ENCODE results near the gene STRN4.

STRN4 gene

DNA sequence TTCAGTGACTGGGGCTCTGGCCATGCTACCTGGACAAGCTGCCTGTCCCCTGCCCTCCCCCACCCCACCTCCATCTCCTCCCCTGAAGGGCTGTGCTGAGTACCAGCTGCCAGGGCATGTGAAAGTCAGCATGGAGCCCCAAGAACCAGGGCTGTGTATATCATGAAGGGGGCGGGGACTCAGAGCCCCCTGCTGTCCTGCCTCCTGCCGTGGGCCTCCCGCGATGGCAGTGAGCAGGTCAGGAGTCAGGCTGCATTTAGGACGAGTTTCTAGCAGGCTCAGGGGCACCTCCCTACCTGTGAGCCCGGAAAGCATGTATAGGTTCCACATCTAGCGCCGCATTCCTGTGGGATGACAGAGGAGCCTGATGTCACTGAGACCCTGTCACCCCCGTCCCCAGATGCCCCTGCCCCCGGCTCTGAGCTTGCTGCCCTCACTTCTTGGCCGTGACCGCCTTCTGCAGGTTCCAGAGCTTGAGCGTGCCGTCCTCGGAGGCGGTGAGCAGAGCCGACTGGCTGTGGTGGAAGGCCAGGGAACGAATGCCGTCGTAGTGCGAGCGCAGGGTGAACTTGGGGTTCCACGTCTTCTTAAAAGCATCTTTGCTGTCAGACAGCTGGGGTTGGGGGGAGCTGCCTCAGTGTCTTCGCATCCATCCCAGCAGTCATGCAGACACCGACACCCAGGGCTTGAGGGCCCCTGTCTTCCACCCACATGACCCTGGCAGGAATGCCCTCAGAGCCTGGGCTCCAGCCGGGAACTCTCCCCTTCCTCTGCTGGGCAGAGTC is 21.0 kb downstream of the STRN4 start:
- no peak for DNase-seq (ENCODE audit: low spot score)

- DNase-seq (ENCODE audit: low spot score) = no peak
These were observed 21.8 kb downstream of the STRN4 start for GRCh38 chr19:46724468-46724867.

DNA sequence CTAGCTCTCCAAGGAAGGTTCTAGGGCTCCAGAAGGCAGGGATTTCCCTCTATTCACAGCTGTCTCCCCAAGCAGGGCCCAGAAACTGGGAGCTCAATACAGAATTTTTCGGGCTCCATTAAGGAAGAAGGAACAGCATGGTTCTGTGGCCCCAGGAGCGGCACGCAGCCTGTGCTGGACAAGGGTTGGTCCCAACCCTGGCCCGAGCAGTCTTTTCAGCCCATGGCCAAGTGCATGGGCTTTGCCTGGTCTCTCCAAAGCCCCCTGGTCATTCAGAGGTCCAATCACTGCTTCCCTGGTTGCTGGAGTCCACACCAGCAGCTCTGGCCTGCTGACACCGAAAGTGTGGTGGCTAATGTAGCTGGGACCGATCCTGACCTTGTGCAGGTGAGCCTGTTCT is 22.8 kb downstream of the STRN4 start:
- no peak for DNase-seq (ENCODE audit: low spot score)

GRCh38 chr19:46723023-46723461 is 23.2 kb downstream of the STRN4 start:
- DNase-seq (ENCODE audit: low spot score) = no peak

- no peak for DNase-seq (ENCODE audit: low spot score)
These were observed 23.7 kb downstream of the STRN4 start for GRCh38 chr19:46722421-46723022.

DNA sequence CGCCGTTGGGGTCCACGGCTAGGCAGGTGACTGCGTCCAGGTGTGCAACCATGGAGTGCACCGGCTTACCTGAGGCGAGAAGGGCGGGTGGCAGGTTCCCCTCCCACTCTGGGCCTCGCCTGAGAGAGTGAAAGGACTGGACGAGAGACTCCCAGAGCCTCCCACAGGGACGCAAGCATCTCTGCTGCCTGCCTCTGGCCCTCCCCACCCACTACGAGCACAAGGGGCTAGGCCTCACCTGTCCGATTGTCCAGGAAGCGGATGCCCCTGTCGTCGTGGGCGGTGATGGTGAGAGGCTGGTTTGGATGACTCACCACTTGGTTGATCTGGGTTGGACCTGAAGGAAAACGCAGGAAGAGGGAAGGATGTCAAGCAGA is 24.3 kb downstream of the STRN4 start:
- no peak for DNase-seq (ENCODE audit: low spot score)

DNA sequence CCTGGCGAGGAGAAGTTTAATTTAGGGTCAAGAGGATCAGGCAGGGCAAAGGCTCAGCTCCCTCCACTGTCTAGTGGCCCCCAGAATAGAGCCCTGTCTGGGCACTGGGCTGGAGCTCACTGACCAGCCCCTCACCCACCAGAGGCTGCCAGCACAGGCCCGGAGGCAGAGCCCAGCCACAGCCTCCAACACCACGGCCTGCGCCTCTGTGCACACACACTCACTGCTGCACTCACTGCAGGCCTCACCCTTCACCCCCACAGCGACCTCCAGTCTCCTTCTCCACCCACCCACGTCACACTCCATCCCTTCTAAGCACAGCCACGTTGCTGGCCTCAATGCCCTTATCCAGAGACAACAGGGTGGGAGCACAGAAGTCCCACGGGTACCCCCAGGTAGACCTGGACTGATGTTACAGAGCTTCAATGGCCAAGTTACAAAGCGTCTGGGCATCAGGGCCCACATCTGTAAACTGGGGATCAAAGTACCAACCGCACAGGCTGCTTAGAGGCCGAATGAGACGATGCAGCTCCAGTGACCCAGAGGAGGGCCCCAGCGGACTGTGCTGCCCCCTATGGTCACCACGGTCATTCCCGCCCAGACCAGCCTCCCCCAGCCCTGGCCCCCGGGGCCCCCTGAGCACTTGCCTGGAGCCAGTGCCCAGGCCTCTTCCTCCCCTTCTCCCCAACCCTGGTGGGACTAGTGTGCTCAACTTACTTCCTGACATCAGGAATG is 24.8 kb downstream of the STRN4 start:
- no peak for DNase-seq (ENCODE audit: low spot score)

- DNase-seq (ENCODE audit: low spot score) = no peak
These were observed 25.6 kb downstream of the STRN4 start for GRCh38 chr19:46720503-46721239.

DNA sequence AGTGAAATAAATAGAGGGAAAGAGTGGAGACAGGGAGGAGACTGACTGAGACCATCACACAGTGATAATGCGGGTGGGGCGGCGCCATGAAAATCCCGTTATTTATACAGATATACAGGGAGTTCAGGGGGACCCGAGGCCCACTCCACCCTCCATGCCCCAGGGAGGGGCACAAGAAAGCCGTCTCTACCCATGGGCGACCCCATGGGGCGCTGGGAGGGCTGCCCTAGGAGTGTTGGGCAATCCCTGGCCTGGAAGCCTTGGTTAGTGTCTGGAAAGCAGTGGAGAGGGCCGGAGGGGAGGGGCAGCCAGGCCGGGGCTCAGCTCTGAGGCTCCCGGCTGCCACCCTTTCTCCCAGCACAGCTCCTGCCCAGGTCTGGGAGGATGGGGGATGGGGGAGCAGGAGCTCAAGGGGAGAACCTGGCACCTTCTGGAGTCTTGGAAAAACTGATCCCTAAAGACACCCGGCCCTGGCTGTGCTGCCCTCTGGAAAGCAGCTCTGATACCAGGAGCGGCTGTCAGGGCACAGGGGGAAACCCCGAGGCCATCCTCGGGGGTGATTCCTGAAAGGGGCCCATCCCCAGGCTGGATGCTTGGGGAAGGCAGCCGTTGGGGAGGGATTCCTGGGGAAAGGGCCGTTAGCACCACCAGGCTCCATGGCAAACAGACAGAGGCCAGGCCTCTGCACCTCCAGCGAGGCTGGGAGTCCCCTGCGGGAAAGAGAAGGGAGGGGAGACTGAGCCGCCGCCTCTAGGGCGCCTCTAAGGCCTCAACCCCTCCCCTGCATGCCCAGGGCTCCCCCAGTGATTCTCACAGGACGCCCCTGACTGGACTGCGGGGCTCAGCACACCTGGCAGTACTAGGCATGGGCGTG is 26.4 kb downstream of the STRN4 start:
- DNase-seq (ENCODE audit: low spot score) = no peak

DNA sequence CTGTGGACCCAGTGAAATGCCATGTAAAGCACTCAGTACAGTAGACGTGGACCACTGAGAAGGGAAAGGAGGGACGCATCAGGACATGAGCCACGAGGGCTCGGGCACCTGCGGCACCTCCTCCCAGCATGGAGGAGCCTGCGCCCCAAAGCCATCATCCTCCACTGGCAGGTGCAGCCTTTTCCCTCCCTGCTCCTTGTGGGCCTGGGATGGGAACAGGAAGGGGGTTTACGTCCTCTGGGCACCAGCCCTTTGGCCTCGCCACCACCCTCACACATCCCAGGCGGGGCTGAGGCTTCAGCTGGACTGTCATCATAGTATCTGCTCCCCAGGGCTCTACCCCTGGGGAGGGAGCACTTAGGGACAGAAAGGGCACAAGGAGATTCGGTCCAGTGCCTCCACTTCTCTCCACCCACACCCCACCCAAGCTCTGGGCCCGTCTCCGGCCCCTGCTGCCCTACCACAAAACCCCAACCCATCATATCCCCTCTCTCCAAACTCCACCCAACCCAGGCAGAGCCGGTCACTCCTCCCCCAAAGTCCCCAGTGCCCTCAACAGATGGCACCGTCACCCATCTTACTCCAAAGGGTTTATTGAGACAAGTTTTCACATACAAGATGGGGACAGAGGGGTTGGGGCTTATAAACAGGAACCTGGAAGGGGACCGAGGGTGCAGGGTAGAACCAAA is 27.2 kb downstream of the STRN4 start:
- no peak for DNase-seq (ENCODE audit: low spot score)

DNA sequence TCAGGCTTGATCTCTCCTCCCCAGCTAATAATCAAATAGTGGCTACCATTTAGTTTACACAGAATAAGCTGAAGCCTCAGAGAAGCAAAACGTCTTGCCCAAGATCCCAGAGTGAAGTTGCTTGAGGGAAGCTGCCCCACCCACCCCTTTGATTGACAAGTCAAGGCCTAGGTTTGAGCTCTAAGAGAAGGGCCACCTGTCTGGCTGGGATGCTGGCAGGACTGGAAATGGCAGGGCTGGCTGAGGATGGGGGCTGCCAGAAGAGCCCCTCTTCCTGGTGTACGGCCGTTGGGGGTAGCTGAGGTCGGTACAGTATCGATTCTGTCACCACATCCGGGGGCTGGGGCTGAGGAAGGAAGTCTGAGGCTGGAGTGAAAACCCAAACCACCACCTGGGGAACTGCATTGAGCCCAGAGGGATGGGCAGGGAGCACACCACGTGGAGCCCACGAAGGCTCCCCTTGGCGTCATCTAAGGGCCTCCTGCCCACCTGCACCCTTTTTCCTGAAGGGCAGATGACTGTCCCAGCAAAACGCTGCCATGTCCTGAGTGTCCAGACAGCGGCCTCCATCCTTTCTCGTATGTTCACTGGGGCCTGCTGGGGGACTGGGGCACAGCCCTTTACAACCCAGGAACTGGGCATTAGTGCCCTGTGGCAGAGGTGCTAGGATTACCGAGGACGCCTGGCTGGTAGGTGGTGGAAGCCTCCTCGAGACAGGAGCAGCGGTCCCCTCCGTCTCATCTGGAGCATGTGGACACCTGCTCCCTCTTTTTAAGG is 27.9 kb downstream of the STRN4 start:
- peak; percentile 63 for DNase-seq (ENCODE audit: low spot score)

- no peak for DNase-seq (ENCODE audit: low spot score)
These were observed 28.5 kb downstream of the STRN4 start for GRCh38 chr19:46717716-46718143.

DNA sequence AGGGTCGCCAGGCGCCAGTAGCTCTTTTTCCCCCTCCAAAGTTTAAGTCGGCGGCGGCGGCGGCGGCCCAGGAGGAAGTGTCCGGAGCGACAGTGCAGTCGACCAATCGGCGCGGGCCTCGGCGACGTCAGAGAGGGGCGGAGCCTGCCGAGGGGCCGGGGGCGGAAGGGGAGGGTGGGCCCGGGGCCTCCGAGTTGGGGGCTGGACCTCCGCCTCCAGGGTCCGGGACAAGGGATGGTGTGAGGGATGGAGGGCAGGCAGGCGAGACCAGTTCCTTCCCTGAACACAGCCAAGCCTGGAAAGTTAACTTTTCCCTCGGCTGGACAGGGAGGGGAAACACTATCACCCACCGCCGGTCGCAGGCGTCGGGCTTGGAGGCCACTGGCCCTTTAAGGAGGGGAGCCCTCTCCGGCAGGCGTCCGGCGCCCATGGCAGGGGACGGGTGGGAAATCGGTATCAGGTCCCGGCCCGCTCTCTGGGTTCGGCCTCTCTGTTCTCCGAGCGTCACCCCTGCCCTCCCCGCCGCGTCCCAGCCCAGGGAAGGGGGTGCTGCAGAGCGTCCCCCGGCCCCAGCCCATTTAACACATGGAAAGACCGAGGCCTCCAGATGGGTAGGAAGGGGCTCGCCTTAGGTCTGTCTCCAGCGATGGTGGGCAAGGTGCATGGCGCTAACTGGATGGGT is 29.1 kb downstream of the STRN4 start, which contains the start of gene PRKD2:
TSS of gene PRKD2 (minus strand) at position 81 of the 682 bp plus-strand sequence. CDS start 744 bp downstream, outside the sequence.
- peak; percentile 82 for DNase-seq (ENCODE audit: low spot score)

- DNase-seq (ENCODE audit: low spot score) = no peak
These were observed 29.6 kb downstream of the STRN4 start for GRCh38 chr19:46716672-46717033.

GRCh38 chr19:46715975-46716671 is 30.1 kb downstream of the STRN4 start:
- peak; percentile 40 for DNase-seq (ENCODE audit: low spot score)

DNA sequence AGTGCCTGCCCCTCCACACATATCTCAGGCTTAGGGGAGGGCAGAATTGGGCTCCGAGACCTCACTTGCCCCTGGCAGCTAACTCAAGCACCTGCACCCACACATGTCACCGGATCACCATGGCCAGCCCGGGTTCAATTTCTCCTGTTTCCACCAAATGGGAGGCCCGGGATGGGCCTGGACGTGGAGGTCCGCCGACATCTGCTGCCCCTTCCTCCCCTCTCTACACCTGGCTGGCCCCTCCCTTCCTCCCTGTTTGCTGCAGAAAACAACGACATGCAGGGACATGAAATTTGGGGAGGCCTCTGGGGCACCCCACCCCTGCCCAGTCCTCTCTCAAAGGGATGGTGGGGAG is 30.7 kb downstream of the STRN4 start:
- DNase-seq (ENCODE audit: low spot score) = no peak

DNA sequence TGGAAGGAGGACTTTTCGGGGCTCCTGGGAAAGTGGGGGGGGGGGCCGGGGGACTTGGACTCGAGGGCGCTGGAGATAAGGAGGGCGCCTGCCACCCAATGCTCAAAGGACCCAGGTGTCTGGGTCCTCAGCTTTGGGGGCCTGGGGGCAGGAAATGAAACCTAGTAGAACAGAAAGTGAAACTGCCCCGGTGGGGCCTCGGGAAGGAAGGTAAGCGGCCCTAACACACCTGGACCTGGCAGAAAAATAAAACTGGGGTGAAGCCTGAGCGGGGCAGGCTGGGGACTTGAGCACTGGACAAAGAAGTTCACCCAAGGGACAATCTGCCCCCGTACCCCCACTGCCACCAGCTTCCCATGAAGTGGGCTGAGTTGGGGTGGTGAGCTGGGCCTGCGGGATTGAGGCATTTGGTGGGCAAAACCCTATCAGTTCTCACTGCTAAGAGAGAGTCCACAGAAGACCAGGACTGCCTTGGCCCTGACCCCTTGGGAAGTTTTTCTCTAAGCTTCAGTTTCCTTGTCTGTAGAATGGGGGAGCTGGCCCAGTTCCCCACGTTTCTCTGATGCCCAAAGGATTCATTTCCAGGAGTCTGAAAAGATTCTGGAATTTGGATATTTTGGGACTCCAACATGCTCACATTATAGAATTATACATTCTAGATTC is 31.7 kb downstream of the STRN4 start:
- DNase-seq (ENCODE audit: low spot score) = peak; percentile 25

DNA sequence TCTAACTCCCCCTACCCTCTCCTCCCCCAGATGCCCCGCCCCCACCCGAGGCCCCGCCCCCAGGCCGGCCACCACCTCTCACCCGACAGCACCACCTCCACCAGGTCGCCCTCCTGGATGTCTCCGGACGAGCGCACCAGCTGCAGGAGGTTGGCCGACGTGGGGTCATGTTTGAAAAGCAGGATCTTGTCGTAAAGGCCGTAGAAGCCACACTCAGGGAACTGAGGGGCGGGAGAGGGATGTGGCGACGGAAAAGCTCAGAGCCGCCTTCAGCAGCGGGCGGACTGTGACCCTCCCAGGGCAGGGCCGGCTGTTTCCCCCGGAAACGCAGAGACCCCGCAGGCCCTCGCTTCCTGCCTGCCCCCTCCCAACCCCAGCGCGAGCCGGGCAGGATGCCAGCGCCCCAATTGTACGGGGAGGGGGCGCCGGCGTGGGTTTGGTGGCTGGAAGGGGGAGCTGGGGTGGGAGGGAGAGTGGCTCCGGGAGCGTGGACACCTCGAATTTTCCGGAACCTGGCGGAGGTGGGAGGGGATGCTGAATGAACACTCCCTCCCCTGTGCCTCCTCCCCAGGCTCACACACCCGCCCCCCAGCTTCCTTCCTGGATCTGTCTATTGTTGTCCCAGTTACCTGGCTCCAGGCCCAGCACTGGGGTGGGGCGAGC is 32.3 kb downstream of the STRN4 start:
- peak; percentile 74 for DNase-seq (ENCODE audit: low spot score)
